Measurements from ENCODE around the gene IREB2. TPM values are rescaled to one million over a fixed set of nuclear protein-coding genes. Genes with fewer than 3 reads are reported as not detected.

The IREB2 gene
- total RNA-seq, 4 donors from 2014 or later: 17.5 to 23.7 (median 19.4) TPM

GRCh38 chr15:78461171-78461888 is 23.3 kb downstream of the IREB2 start:
- no peaks in the 10 kb centered on the region for H3K9me3 ChIP-seq
- WGBS: 30% methylated on average over 3 of the region's 3 CpGs
- H3K27ac ChIP-seq (replicated peaks in 1 of 4): no peak overlapping the region
- no peak for TF ChIP-seq POLR2AphosphoS5 (IDR thresholded peaks at IDR 0.05)
- TF ChIP-seq CTCF (IDR thresholded peaks at IDR 0.05): no peak
- TF ChIP-seq EP300 (IDR thresholded peaks at IDR 0.05): no peak
- TF ChIP-seq POLR2A (IDR thresholded peaks at IDR 0.05; ENCODE audit: low read depth): no peak
- no peak overlapping the region for H3K4me3 ChIP-seq
- H3K27me3 ChIP-seq: no peaks in the 10 kb centered on the region
- no peak for DNase-seq (ENCODE audit: extremely low spot score)
- H3K36me3 ChIP-seq: peaks cover 4 to 36% (median 28%) of the 10 kb centered on the region in 4 donors
- intact Hi-C loops (cut with DNase I): no loop called here
- peaks cover 10 to 38% (median 36%) of the 10 kb centered on the region in 4 donors for H3K4me1 ChIP-seq

GRCh38 chr15:78469031-78469430 is 31.0 kb downstream of the IREB2 start:
- no peak for DNase-seq (ENCODE audit: extremely low spot score)
- H3K36me3 ChIP-seq: peaks cover 44 to 98% (median 91%) of the 10 kb centered on the region in 4 donors
- no peak overlapping the region for H3K4me3 ChIP-seq
- no peaks in the 10 kb centered on the region for H3K27me3 ChIP-seq
- intact Hi-C loops (cut with DNase I): no loop called here
- H3K9me3 ChIP-seq: no peaks in the 10 kb centered on the region
- peaks cover 0 to 4% (median 0%) of the 10 kb centered on the region in 4 donors for H3K4me1 ChIP-seq
- 94% methylated on average over 1 of the region's 1 CpG for WGBS
- TF ChIP-seq POLR2A (IDR thresholded peaks at IDR 0.05; ENCODE audit: low read depth): no peak
- no peak for TF ChIP-seq CTCF (IDR thresholded peaks at IDR 0.05)
- TF ChIP-seq POLR2AphosphoS5 (IDR thresholded peaks at IDR 0.05): no peak
- TF ChIP-seq EP300 (IDR thresholded peaks at IDR 0.05): no peak
- H3K27ac ChIP-seq (replicated peaks in 1 of 4): no peak overlapping the region

GRCh38 chr15:78477295-78477694 is 39.3 kb downstream of the IREB2 start:
- intact Hi-C loops (cut with DNase I): no loop called here
- H3K27me3 ChIP-seq: no peaks in the 10 kb centered on the region
- H3K4me3 ChIP-seq: no peak overlapping the region
- WGBS: 77% methylated on average over 5 of the region's 5 CpGs
- no peak overlapping the region for H3K27ac ChIP-seq (replicated peaks in 1 of 4)
- H3K9me3 ChIP-seq: no peaks in the 10 kb centered on the region
- no peak for DNase-seq (ENCODE audit: extremely low spot score)
- H3K36me3 ChIP-seq: peaks cover 38 to 98% (median 87%) of the 10 kb centered on the region in 4 donors
- no peaks in the 10 kb centered on the region for H3K4me1 ChIP-seq
- TF ChIP-seq EP300 (IDR thresholded peaks at IDR 0.05) (no peak), POLR2A (IDR thresholded peaks at IDR 0.05; ENCODE audit: low read depth) (no peak), CTCF (IDR thresholded peaks at IDR 0.05) (no peak), POLR2AphosphoS5 (IDR thresholded peaks at IDR 0.05) (no peak)

GRCh38 chr15:78479650-78480049 is 41.6 kb downstream of the IREB2 start:
- no peaks in the 10 kb centered on the region for H3K27me3 ChIP-seq
- no peaks in the 10 kb centered on the region for H3K9me3 ChIP-seq
- H3K4me3 ChIP-seq: no peak overlapping the region
- no peak overlapping the region for H3K27ac ChIP-seq (replicated peaks in 1 of 4)
- TF ChIP-seq CTCF (IDR thresholded peaks at IDR 0.05): no peak
- no peak for TF ChIP-seq EP300 (IDR thresholded peaks at IDR 0.05)
- TF ChIP-seq POLR2A (IDR thresholded peaks at IDR 0.05; ENCODE audit: low read depth): no peak
- TF ChIP-seq POLR2AphosphoS5 (IDR thresholded peaks at IDR 0.05): no peak
- intact Hi-C loops (cut with DNase I): no loop called here
- peaks cover 36 to 98% (median 86%) of the 10 kb centered on the region in 4 donors for H3K36me3 ChIP-seq
- WGBS: 93% methylated on average over 3 of the region's 3 CpGs
- no peak for DNase-seq (ENCODE audit: extremely low spot score)
- no peaks in the 10 kb centered on the region for H3K4me1 ChIP-seq

Data from esophagus muscularis mucosa (tissue), 4 donors.